ENCODE data around the gene U2SURP. TPM values are rescaled to one million over a fixed set of nuclear protein-coding genes. Genes with fewer than 3 reads are reported as not detected.

Gene U2SURP
- polyA plus RNA-seq (ENCODE audit: insufficient read length) = 201 TPM
- long read RNA-seq, donor 1, transcript U2SURP-215 (6 exons, 588 nt) = major isoform, 16 of 18 reads
- long read RNA-seq, donor 1, partial matches to known transcripts = 0 of 18 reads
- long read RNA-seq, donor 1, other reads (novel, unspliced or antisense) = 0 of 18 reads
- long read RNA-seq, donor 2, transcript U2SURP-215 (6 exons, 588 nt) = major isoform, 22 of 52 reads
- long read RNA-seq, donor 2, partial matches to known transcripts = 22 of 52 reads
- long read RNA-seq, donor 2, other reads (novel, unspliced or antisense) = 0 of 52 reads
- long read RNA-seq, donor 3, transcript U2SURP-215 (6 exons, 588 nt) = major isoform, 24 of 35 reads
- long read RNA-seq, donor 3, partial matches to known transcripts = 7 of 35 reads
- long read RNA-seq, donor 3, other reads (novel, unspliced or antisense) = 0 of 35 reads
- long read RNA-seq, donor 4, partial matches to known transcripts = 0 of 1 reads
- long read RNA-seq, donor 4, other reads (novel, unspliced or antisense) = 0 of 1 reads
- long read RNA-seq, donor 5, full-length matches to known transcripts = 23 of 28 reads
- long read RNA-seq, donor 5, partial matches to known transcripts = 5 of 28 reads
- long read RNA-seq, donor 5, other reads (novel, unspliced or antisense) = 0 of 28 reads
- long read RNA-seq, donor 6, transcript U2SURP-215 (6 exons, 588 nt) = major isoform, 15 of 15 reads
- long read RNA-seq, donor 6, partial matches to known transcripts = 0 of 15 reads
- long read RNA-seq, donor 6, other reads (novel, unspliced or antisense) = 0 of 15 reads
- long read RNA-seq, donor 7, full-length matches to known transcripts = 43 of 78 reads
- long read RNA-seq, donor 7, partial matches to known transcripts = 35 of 78 reads
- long read RNA-seq, donor 7, other reads (novel, unspliced or antisense) = 0 of 78 reads
- long read RNA-seq, donor 8, transcript U2SURP-215 (6 exons, 588 nt) = major isoform, 8 of 12 reads
- long read RNA-seq, donor 8, partial matches to known transcripts = 0 of 12 reads
- long read RNA-seq, donor 8, other reads (novel, unspliced or antisense) = 0 of 12 reads

DNA sequence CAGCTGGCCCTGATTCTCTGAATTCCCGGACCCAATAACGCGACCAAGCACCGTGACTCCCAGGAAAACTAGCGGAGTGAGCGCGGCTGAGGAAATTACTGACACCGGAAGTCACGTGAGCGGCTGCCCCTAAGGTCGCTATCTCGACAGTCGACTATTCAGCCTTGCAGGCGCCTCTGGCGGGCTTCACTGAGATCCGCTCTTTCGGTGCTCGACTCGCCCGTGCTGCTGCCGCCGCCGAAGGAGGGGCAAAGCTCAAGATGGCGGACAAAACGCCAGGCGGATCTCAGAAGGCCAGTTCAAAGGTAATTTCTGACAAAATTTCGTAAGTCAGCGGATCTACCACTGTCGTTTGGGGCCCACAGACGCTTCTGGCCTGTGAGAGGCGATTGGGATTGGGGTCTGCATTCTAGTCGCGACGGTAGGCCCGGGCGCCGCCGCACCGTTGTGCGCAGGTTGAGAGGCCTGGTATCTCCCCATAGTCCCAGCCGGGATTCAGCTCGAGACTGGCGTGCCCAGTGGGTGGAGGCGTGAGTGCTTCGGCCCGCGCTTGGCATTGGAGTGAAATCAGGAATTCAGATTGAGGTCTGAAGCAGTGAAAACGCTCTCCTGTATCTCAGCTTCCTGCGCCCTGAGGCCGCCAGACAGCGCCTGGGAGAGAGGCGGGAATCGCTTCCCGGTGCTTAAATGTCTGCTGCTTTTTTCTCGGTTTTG is at the start of gene U2SURP:
Gene U2SURP, plus strand, starts transcription at position 202 of the 714 bp plus-strand sequence. Its CDS starts 59 bp downstream, at position 261.
- DNase-seq = peak; percentile 98

DNA sequence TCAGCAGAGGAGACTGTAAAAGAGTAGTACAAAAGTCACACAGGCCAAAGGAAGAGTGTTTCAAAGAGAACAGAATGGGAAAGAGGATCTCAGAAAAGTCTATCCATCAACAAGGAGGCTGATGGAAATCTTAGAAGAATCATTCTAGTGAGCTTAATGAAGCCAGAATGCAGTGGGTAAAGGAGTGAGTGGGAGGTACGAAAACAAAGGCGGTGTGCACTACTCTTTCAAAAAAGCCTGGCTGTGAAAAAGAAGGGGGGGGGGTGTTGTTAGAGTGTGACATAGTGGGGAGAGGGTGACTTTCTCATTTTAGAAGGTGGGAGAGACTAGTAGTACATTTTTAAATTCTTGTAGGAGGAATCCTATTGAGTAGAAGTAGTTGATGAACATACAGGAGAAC is 49.6 kb upstream of the U2SURP start:
- peak; percentile 32 for DNase-seq

DNA sequence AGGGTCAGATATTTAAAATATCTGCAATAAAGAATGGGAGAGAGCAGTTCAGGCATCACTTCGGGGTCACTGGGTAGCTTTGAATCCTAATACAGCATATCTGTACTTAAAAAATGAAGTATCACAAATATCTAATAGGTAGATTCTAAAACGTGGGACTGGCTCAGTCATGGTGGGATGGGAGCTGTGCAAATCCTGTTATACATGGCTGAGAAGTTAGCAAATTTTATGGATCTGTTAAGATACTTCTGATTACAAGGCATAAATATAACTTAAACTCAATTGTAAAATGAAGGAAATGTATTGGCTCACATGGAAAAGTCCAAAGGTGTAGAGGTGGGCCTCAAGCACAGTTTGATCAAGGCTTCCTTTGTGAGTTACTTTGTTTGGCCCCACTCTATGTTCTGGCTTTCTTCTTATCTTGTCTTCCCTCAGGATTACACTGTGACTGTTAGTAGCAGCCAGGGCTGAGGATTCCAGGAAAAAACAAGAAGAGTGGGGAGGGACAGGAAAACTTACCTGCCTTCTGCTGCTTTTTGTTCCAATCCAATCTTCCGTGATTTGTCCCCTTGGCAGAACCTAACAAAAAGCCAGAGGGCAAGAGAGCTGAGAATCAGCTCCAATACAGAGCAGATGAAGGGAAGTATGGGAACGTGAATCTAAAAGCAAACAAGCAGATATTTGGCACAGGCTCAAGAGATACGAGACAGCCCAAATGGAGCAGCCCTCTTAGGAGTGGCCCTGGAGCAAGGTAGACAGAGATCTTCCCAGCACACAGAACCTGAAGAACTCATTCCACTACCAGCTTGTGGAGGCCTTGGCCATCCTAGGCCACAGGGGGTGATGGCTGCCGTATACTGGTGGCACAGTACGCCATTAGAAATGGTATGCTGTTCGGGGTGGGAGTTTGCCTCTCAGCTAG is 48.8 kb upstream of the U2SURP start:
- no peak for DNase-seq

GRCh38 chr3:142953443-142953842 is 47.9 kb upstream of the U2SURP start:
- no peak for DNase-seq

- no peak for DNase-seq
These were observed 42.7 kb upstream of the U2SURP start for GRCh38 chr3:142958707-142959106.

- DNase-seq = no peak
These were observed 41.0 kb upstream of the U2SURP start for GRCh38 chr3:142960322-142960850.

GRCh38 chr3:142961539-142961938 is 39.8 kb upstream of the U2SURP start:
- DNase-seq = no peak

GRCh38 chr3:142962175-142962519 is 39.2 kb upstream of the U2SURP start:
- DNase-seq = no peak

DNA sequence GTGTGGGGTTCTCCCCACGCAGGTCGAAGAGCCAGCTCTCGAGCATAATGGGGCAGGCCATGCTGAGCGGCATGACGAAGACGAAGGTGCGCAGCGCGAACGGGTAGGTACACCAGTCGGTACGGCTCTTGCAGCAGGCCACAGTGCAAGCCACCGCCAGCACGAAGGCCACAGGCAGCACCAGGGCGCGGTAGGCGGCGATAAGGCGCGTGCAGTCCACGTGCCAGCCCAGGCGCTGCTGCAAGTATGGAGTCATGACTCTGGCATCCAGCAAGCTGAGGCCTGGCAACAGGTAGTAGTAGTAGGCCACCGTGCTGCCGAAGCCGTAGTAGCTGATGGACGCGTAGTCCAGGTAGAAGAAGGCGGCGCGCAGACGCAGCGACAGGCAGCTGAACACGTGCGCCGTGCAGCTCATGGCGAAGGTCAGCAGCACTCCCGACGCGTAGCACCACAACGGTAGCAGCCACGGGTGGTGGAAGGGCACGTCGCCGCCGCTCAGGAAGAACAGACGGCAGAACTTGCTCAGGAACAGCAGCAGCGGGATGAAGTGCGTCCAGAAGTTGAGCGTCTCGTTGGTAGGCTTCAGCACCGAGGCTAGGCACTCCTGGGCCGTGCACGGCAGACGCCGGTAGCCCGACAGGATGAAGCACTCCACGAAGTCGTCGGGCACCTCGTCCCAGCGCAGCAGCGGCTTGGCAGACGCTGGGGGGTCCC is 38.7 kb upstream of the U2SURP start:
- DNase-seq = no peak

DNA sequence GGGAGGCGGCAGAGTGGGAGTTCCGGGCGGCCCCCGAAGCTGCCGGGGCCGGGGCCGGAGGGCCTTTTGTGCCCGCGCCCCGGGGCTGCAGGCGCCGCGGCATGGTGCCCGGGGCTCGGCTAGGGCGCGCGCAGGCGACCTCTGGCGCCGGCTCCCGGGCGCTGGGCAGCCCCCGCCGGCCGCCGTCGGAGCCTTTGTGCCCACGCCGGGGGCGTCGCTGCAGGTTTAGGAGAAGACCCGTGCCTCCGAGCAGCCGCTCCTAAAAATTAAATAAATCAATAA is 38.2 kb upstream of the U2SURP start:
- no peak for DNase-seq

GRCh38 chr3:142963516-142964448 is 37.6 kb upstream of the U2SURP start, which contains the start of gene PAQR9:
TSS of gene PAQR9 (minus strand) at chr3:142963674. CDS start at chr3:142963336, 338 bp downstream.
- peak; percentile 60 for DNase-seq

DNA sequence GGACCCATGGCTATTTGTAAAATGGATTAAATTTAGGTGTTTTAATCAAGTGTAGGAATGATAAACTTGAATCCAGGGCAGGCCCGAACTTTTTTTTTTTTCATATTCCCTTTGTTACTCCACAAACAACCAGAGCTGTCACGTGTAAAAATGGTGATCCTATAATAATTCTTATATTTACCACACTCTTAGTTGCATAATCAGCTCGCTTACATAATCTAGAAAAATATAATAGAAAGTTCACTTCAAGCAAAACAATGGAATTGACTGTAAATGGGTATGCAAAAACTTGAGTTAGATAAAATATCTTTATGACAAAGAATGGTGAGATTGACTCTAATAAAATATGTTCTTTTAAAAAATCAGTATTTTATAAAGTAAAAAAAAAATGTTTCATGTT is 35.8 kb upstream of the U2SURP start:
- DNase-seq = no peak

DNA sequence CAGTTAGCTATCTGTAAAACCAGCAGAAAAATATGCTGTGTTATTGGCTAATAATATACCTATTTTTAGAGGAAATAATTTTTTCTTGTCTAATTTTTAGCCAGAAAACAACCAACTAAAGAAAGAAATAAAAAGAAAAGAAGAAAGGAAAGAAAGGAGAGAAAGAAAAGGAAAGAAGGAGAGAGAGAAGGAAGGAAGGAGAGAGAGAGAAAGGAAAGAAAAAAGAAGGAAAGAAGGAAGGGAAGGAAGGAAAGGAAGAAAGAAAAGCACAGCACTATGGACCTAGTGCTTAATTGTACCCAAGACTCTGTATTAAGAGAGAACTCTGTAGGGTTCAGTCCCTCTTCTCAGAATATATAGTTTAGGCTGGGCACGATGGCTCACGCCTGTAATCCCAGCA is 34.6 kb upstream of the U2SURP start:
- DNase-seq = no peak

GRCh38 chr3:142968319-142969025 is 32.9 kb upstream of the U2SURP start:
- DNase-seq = no peak

DNA sequence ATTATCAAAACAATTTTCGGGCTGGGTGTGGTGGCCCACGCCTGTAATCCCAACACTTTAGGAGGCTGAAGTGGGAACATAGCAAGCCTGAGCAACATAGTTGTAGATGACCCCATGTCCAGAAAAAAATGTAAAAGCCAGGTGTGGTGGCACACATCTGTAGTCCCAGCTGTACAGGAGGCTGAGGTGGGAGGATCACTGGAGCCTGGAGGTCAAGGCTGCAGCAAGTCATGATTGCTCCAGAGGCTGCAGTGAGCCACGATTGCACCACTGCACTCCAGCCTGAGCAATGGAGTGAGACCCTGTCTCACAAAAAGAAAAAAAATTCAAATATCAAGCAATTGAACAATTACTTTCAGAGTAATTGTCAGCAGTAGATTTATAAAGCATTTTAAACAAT is 29.9 kb upstream of the U2SURP start:
- no peak for DNase-seq

- no peak for DNase-seq
These were observed 29.1 kb upstream of the U2SURP start for GRCh38 chr3:142972092-142972753.

GRCh38 chr3:142973217-142974009 is 28.0 kb upstream of the U2SURP start:
- no peak for DNase-seq

All from left kidney (tissue), 8 donors.